Fibroblast of lung (primary cell): Measurements from ENCODE around the gene MYO9A.

ENCODE experiments used
- CTCF ChIP-seq, 2 donors: IDR thresholded peaks in 1 of 2; conservative IDR thresholded peaks in 1 of 2; 1 replicate in 1 of 2; 2 replicates in 1 of 2; pipeline ENCODE4 v1.5.1; 2011 to 2012; ENCODE audit warnings: low read length in 2 of 2, control low read depth in 1 of 2, inconsistent platforms in 1 of 2, low read depth in 1 of 2, mild to moderate bottlenecking in 1 of 2
- EZH2 ChIP-seq: IDR thresholded peaks from 2 replicates; pipeline ENCODE4 v1.5.1; 2012; ENCODE audit warnings: low read length, control low read depth, mild to moderate bottlenecking; ENCODE audit errors: missing control alignments

GRCh38 chr15:72155003-72155621 is 37.2 kb upstream of the MYO9A start:
- TF ChIP-seq CTCF (conservative IDR thresholded peaks at IDR 0.05 in 1 of 2, IDR thresholded peaks at IDR 0.05 in 1 of 2; ENCODE audit: low read depth in 1 of 2, low read length in 2 of 2) (no peak), EZH2 (no peak)
